ENCODE results near the gene AKR7A3.

AKR7A3 gene

DNA sequence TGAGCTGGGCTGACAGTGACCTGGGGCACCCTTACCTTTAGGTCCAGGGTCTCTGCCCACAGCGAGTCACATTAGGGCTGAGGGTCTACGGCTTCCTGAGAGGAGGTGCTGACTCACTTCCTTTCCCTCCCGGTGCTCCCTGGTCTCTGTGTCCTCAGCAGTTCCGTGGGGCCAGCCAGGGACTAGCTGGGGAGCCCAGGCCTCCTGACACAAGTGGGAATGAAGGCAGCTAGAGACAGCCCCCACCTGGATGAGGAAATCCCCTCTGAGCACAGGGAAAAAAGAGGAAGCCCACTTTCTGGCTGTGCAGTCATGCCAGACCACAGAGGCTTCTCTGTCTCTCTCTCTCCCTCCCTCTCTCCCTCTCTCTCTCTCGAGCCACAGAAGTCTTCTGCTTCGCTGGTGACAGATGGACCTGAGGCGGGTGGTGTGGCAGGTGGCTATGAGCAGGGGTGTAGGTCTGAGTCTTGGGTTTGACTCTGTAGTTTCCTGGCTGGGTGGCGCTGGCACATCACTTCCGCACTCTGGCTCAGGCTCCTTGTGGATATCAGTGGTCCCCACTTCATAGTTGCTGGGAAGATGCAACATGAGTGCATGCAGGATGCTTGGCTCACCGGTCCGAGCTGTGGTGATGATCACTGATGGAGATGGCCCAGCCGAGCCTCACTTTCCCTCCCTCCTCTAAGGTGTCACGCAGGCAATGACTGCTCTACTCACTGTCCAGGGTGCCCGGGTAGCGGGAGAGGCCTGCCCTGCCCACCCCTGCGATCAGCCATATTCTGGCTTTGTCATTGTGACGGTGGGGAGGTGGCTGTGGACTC, 27.0 kb upstream of the AKR7A3 start:
- Histone ChIP-seq H3K9me3 (replicated peaks; ENCODE audit: low read length) (no peaks in the 10 kb centered on the region), H3K4me3 (ENCODE audit: low read length) (peak overlapping the region; percentile 37), H3K9ac (ENCODE audit: low read depth, low read length) (no peak overlapping the region), H3K36me3 (ENCODE audit: insufficient read depth, low read length) (peaks cover 26% of the 10 kb centered on the region), H3K4me1 (ENCODE audit: control insufficient read depth, insufficient read depth, low read length) (peaks cover 55% of the 10 kb centered on the region), H3K4me2 (ENCODE audit: low read length) (peak overlapping the region; percentile 65), H3K27me3 (ENCODE audit: control insufficient read depth, insufficient read depth, low read length) (no peaks in the 10 kb centered on the region)

DNA sequence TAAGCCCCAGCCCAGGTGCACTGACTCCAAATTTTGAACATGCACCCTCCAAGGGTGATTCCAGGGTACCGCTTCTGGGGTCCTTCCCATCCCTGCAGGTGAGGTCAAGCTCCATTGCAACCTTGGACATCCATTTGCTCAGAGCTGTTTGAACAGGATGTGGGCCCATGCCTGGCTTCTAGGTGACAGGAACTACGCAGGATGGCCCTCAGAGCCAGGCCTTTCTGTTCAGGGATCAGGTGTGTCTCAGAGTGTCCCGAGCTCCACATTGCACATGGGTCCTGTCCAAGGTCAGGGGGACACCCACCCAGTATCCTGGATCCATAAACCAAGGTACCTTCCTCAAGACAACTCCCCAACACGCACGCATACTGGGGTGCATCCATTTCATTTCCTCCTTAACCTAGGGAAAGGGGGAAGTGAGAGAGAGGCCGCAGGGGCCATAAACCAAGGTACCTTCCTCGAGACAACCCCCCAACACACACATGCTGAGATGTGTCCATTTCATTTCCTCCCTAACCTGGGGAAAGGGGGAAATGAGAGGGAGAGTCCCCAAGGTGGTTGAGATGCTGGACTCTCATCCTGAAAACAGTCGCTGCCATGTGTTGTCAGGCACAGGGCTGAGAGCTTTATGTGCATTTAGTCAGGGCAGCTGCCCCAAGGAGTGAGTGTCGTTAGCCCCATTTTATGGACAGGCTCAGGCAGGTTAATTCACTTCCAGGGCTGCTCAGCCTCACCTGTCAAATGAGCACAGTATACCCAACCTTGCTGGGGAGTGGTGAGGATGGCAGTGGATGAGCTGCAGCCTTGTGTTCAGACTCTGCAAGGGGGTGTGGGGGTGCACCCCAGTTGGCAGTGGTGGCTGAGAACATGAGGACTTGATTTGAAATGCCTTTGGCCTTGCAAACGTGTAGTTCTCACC, 25.7 kb upstream of the AKR7A3 start:
- H3K4me1 ChIP-seq (ENCODE audit: control insufficient read depth, insufficient read depth, low read length): peaks cover 61% of the 10 kb centered on the region
- no peaks in the 10 kb centered on the region for H3K27me3 ChIP-seq (ENCODE audit: control insufficient read depth, insufficient read depth, low read length)
- no peaks in the 10 kb centered on the region for H3K9me3 ChIP-seq (replicated peaks; ENCODE audit: low read length)
- peak overlapping the region; percentile 91 for H3K4me3 ChIP-seq (ENCODE audit: low read length)
- H3K36me3 ChIP-seq (ENCODE audit: insufficient read depth, low read length): peaks cover 24% of the 10 kb centered on the region
- peak overlapping the region; percentile 92 for H3K4me2 ChIP-seq (ENCODE audit: low read length)
- no peak overlapping the region for H3K9ac ChIP-seq (ENCODE audit: low read depth, low read length)

DNA sequence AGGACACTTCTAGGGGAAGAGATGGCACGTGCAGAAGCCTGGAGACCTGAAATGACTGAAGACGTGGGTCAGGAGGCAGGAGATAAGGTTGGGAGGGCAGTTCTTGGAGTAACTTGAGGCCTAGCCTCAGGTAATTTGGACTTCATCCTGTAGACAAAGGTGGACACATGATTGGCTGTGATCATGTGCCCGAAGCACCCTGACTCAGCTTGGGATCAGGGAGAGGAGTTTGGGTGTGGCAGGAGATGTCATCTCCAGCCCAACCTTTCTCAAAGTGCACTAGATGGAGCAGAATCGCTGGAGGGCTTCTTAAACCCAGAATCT, 25.0 kb upstream of the AKR7A3 start:
- Histone ChIP-seq H3K27me3 (ENCODE audit: control insufficient read depth, insufficient read depth, low read length) (no peaks in the 10 kb centered on the region), H3K9ac (ENCODE audit: low read depth, low read length) (peak overlapping the region; percentile 98), H3K4me1 (ENCODE audit: control insufficient read depth, insufficient read depth, low read length) (peaks cover 62% of the 10 kb centered on the region), H3K4me2 (ENCODE audit: low read length) (peak overlapping the region; percentile 92), H3K4me3 (ENCODE audit: low read length) (peak overlapping the region; percentile 91), H3K36me3 (ENCODE audit: insufficient read depth, low read length) (peaks cover 22% of the 10 kb centered on the region), H3K9me3 (replicated peaks; ENCODE audit: low read length) (no peaks in the 10 kb centered on the region)

GRCh38 chr1:19312782-19313635, 24.4 kb upstream of the AKR7A3 start:
- H3K4me1 ChIP-seq (ENCODE audit: control insufficient read depth, insufficient read depth, low read length): peaks cover 62% of the 10 kb centered on the region
- peak overlapping the region; percentile 98 for H3K9ac ChIP-seq (ENCODE audit: low read depth, low read length)
- H3K36me3 ChIP-seq (ENCODE audit: insufficient read depth, low read length): peaks cover 23% of the 10 kb centered on the region
- H3K4me3 ChIP-seq (ENCODE audit: low read length): peak overlapping the region; percentile 91
- H3K4me2 ChIP-seq (ENCODE audit: low read length): peak overlapping the region; percentile 92
- no peaks in the 10 kb centered on the region for H3K27me3 ChIP-seq (ENCODE audit: control insufficient read depth, insufficient read depth, low read length)
- no peaks in the 10 kb centered on the region for H3K9me3 ChIP-seq (replicated peaks; ENCODE audit: low read length)

- H3K4me1 ChIP-seq (ENCODE audit: control insufficient read depth, insufficient read depth, low read length): peaks cover 62% of the 10 kb centered on the region
- H3K9me3 ChIP-seq (replicated peaks; ENCODE audit: low read length): no peaks in the 10 kb centered on the region
- peak within 1 kb of the TSS; percentile 98 for H3K9ac ChIP-seq (ENCODE audit: low read depth, low read length)
- H3K36me3 ChIP-seq (ENCODE audit: insufficient read depth, low read length): peaks cover 28% of the 10 kb centered on the region
- peak within 1 kb of the TSS; percentile 91 for H3K4me3 ChIP-seq (ENCODE audit: low read length)
- H3K4me2 ChIP-seq (ENCODE audit: low read length): peak within 1 kb of the TSS; percentile 92
- no peaks in the 10 kb centered on the region for H3K27me3 ChIP-seq (ENCODE audit: control insufficient read depth, insufficient read depth, low read length)
Observed at GRCh38 chr1:19311931-19312781, 23.6 kb upstream of the AKR7A3 start, which contains the start of the genes AKR7A2 and SLC66A1. AKR7A2 (minus strand) TSS chr1:19312144; CDS start chr1:19312124, 20 bp downstream. SLC66A1 (plus strand) TSS chr1:19312326; CDS start chr1:19317678, 5,352 bp downstream.

- H3K9ac ChIP-seq (ENCODE audit: low read depth, low read length): peak overlapping the region; percentile 98
- H3K4me3 ChIP-seq (ENCODE audit: low read length): peak overlapping the region; percentile 91
- H3K9me3 ChIP-seq (replicated peaks; ENCODE audit: low read length): no peaks in the 10 kb centered on the region
- peaks cover 57% of the 10 kb centered on the region for H3K4me1 ChIP-seq (ENCODE audit: control insufficient read depth, insufficient read depth, low read length)
- peak overlapping the region; percentile 92 for H3K4me2 ChIP-seq (ENCODE audit: low read length)
- H3K36me3 ChIP-seq (ENCODE audit: insufficient read depth, low read length): peaks cover 26% of the 10 kb centered on the region
- H3K27me3 ChIP-seq (ENCODE audit: control insufficient read depth, insufficient read depth, low read length): no peaks in the 10 kb centered on the region
Observed at GRCh38 chr1:19311503-19311930, 22.9 kb upstream of the AKR7A3 start.

GRCh38 chr1:19310720-19311502, 22.3 kb upstream of the AKR7A3 start:
- Histone ChIP-seq H3K27me3 (ENCODE audit: control insufficient read depth, insufficient read depth, low read length) (no peaks in the 10 kb centered on the region), H3K4me2 (ENCODE audit: low read length) (peak overlapping the region; percentile 92), H3K36me3 (ENCODE audit: insufficient read depth, low read length) (peaks cover 29% of the 10 kb centered on the region), H3K4me1 (ENCODE audit: control insufficient read depth, insufficient read depth, low read length) (peaks cover 53% of the 10 kb centered on the region), H3K9me3 (replicated peaks; ENCODE audit: low read length) (no peaks in the 10 kb centered on the region), H3K9ac (ENCODE audit: low read depth, low read length) (peak overlapping the region; percentile 98), H3K4me3 (ENCODE audit: low read length) (peak overlapping the region; percentile 91)

- Histone ChIP-seq H3K27me3 (ENCODE audit: control insufficient read depth, insufficient read depth, low read length) (no peaks in the 10 kb centered on the region), H3K4me2 (ENCODE audit: low read length) (no peak overlapping the region), H3K9ac (ENCODE audit: low read depth, low read length) (no peak overlapping the region), H3K4me3 (ENCODE audit: low read length) (no peak overlapping the region), H3K36me3 (ENCODE audit: insufficient read depth, low read length) (peaks cover 38% of the 10 kb centered on the region), H3K9me3 (replicated peaks; ENCODE audit: low read length) (no peaks in the 10 kb centered on the region), H3K4me1 (ENCODE audit: control insufficient read depth, insufficient read depth, low read length) (peaks cover 45% of the 10 kb centered on the region)
Observed at GRCh38 chr1:19310061-19310460, 21.5 kb upstream of the AKR7A3 start.

DNA sequence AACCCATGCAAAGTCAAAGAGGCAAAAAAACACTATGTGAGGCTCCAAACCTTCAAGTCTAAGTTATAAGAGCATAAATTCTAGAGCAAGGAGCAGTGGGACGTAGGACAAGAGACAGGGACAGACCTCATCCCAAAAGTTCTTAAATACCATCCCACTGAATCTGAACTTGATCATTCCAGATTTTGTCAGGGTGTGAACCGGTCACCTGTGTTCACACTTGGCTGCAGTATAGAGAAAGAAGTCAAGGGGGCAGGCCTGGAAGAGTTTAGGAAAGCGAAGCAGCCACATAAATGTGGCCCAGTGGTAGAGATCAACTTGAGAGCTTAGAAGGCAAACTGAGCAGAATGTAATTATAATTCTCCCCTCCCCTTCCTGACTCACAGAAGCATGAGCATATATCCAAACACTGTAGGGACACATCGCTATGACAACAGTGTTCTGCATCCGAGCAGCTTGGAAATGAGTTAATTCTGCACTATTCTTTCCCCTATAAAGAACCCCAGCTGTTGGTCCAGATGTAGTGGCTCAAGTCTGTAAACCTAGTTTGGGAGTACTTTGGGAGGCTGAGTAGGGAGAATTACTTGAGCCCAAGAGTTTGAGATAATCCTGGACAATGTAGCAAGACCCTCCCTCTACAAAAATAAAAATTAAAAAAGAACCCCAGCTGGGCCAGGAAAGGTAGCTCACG, 20.7 kb upstream of the AKR7A3 start:
- H3K4me3 ChIP-seq (ENCODE audit: low read length): no peak overlapping the region
- no peaks in the 10 kb centered on the region for H3K27me3 ChIP-seq (ENCODE audit: control insufficient read depth, insufficient read depth, low read length)
- H3K36me3 ChIP-seq (ENCODE audit: insufficient read depth, low read length): peaks cover 42% of the 10 kb centered on the region
- H3K4me1 ChIP-seq (ENCODE audit: control insufficient read depth, insufficient read depth, low read length): peaks cover 37% of the 10 kb centered on the region
- H3K9ac ChIP-seq (ENCODE audit: low read depth, low read length): no peak overlapping the region
- H3K4me2 ChIP-seq (ENCODE audit: low read length): peak overlapping the region; percentile 9
- no peaks in the 10 kb centered on the region for H3K9me3 ChIP-seq (replicated peaks; ENCODE audit: low read length)
